Breast epithelium (tissue), 3 donors: Measurements from ENCODE around the gene DNAJC13.

Experiments used
- POLR2A ChIP-seq: fragments of 450-650 bp; IDR thresholded peaks from one replicate; pipeline ENCODE4 v1.6.1; 2016; ENCODE audit warnings: antibody characterized with exemption, mild to moderate bottlenecking, moderate library complexity
- POLR2AphosphoS5 ChIP-seq, 3 donors: sonication (generic); formaldehyde crosslinking; IDR thresholded peaks; one replicate each; pipeline ENCODE4 v1.6.1; 2017; ENCODE audit warnings: antibody characterized with exemption in 3 of 3

GRCh38 chr3:132382688-132383194 lies 34.6 kb upstream of the DNAJC13 start:
- TF ChIP-seq POLR2A (no peak), POLR2AphosphoS5 (IDR thresholded peaks at IDR 0.05) (no peak)
